ENCODE data around the gene MXD3.

The MXD3 gene

GRCh38 chr5:177317959-177318377 is 6.3 kb upstream of the MXD3 start:
- DNase-seq (ENCODE audit: low spot score): peak; percentile 79

GRCh38 chr5:177316005-177316404 is 4.3 kb upstream of the MXD3 start:
- CTCF ChIA-PET: interaction anchor here (1.2 to 3.3 kb wide), 2 partner anchors 87 to 139 kb away, joined by 3 to 35 read pairs; no protein-coding TSS in a partner anchor
- DNase-seq (ENCODE audit: low spot score): no peak
- no peak for TF ChIP-seq CTCF (conservative IDR thresholded peaks at IDR 0.05; ENCODE audit: low read depth)
- 0 out of 2 replicates have a peak overlapping the region, but pooled peaks have one; percentile 3 for H3K27ac ChIP-seq
- POLR2A ChIA-PET (ENCODE audit: low non-redundant PET): no interaction called here

More at GRCh38 chr5:177317959-177318377, 6.3 kb upstream of the MXD3 start:
- CTCF ChIA-PET: interaction anchor here (0.5 to 3.3 kb wide), 16 partner anchors 10 to 185 kb away, joined by 3 to 35 read pairs (median 4); no protein-coding TSS in a partner anchor
- peak; percentile 97 for TF ChIP-seq CTCF (conservative IDR thresholded peaks at IDR 0.05; ENCODE audit: low read depth)
- POLR2A ChIA-PET (ENCODE audit: low non-redundant PET): no interaction called here
- no peak overlapping the region for H3K27ac ChIP-seq

GRCh38 chr5:177315411-177315810 is 3.7 kb upstream of the MXD3 start:
- no peak for TF ChIP-seq CTCF (conservative IDR thresholded peaks at IDR 0.05; ENCODE audit: low read depth)
- H3K27ac ChIP-seq: 0 out of 2 replicates have a peak overlapping the region, but pooled peaks have one; percentile 3
- CTCF ChIA-PET: interaction anchor here (3.3 kb wide), 1 partner anchor 88 kb away, joined by 35 read pairs; no protein-coding TSS in a partner anchor
- POLR2A ChIA-PET (ENCODE audit: low non-redundant PET): no interaction called here
- DNase-seq (ENCODE audit: low spot score): no peak

GRCh38 chr5:177314376-177315342 is 3.0 kb upstream of the MXD3 start:
- ChIA-PET CTCF (interaction anchor here (1.3 kb wide), 1 partner anchor 11 kb away, joined by 3 read pairs; the partner anchor contains the start of genes PRELID1 and RAB24), POLR2A (ENCODE audit: low non-redundant PET) (interaction anchor here (0.6 kb wide), 1 partner anchor 50 kb away, joined by 3 read pairs; no protein-coding TSS in a partner anchor)
- DNase-seq (ENCODE audit: low spot score): no peak
- peak overlapping the region; percentile 84; the same call in 1 of the 2 replicates for H3K27ac ChIP-seq
- no peak for TF ChIP-seq CTCF (conservative IDR thresholded peaks at IDR 0.05; ENCODE audit: low read depth)

- no peak for TF ChIP-seq CTCF (conservative IDR thresholded peaks at IDR 0.05; ENCODE audit: low read depth)
- H3K27ac ChIP-seq: peak overlapping the region; percentile 84
- ChIA-PET CTCF (interaction anchor here (0.6 to 1.4 kb wide), 4 partner anchors 10 to 173 kb away, joined by 3 to 6 read pairs (median 3); partner anchors contain the start of genes PRELID1 and RAB24), POLR2A (ENCODE audit: low non-redundant PET) (no interaction called here)
- DNase-seq (ENCODE audit: low spot score): no peak
Measured at GRCh38 chr5:177313561-177314259, 2.0 kb upstream of the MXD3 start.
